Measurements from ENCODE around the gene IRF4.
"Not testable (repeated sequence)": the region's sequence is repeated elsewhere in the genome, so short reads cannot be mapped to it uniquely, and the experiment has no call there.

Gene IRF4

DNA sequence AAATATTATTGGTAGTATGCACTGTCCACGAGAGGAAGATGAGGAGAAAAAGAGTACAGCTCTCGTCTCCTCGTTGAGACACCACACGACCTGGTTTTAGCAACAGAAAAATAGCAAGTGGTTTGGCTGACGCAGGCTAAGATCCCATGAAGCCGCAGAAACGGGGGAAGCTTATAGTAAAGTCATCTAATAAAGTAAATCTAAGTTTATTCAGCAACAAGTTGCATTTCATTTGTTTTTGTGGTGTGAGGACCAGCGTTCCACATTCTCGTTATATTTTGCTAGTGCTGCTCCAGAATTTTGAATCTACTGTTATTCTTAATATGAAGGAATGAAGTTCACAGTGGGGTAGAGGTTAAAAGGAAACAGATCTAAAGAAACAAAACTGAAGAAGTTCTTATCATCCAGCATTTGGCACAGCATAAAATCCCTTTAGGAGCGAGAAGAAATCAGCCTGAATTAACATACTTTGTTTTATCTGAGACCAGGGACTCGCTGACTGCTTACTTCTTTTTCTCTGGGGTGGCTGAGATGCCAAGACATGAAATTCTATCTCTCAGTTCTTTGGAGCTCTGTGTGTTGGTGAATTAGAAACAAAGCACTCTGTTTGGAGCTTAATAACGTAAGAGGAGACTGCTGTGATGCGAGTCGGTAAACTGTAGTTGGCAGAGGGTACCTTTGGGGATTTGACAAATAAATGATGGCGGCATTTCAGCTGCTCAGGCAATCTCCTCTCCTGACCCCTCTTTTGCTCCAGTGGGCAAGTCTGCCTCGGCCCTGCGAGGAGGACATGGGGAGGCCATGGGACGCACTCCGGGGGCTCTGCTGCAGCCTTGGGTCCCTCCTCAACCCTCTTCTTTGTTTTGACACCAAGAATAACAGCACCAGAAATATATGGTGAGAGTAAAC is 24.9 kb upstream of the IRF4 start:
- DNase-seq: no peak

DNA sequence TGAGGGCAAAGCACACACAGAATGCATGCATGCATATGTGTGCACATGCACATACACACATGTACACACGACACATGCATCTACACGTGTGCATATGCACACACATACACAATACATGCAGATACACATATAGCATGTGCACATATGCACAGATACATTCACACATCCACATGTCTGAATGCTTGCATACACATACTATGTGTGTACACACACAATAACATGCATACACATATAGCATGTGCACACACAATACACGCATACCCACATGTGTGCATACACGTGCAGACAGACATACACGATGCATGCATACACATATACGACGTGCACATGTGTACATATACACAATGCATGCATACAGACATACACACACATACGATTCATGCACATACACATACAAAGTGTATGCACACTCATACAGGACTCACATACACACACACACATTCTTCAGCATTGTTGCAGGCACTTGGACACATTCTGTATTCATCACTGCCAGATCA is 24.2 kb upstream of the IRF4 start:
- no peak for DNase-seq

DNA sequence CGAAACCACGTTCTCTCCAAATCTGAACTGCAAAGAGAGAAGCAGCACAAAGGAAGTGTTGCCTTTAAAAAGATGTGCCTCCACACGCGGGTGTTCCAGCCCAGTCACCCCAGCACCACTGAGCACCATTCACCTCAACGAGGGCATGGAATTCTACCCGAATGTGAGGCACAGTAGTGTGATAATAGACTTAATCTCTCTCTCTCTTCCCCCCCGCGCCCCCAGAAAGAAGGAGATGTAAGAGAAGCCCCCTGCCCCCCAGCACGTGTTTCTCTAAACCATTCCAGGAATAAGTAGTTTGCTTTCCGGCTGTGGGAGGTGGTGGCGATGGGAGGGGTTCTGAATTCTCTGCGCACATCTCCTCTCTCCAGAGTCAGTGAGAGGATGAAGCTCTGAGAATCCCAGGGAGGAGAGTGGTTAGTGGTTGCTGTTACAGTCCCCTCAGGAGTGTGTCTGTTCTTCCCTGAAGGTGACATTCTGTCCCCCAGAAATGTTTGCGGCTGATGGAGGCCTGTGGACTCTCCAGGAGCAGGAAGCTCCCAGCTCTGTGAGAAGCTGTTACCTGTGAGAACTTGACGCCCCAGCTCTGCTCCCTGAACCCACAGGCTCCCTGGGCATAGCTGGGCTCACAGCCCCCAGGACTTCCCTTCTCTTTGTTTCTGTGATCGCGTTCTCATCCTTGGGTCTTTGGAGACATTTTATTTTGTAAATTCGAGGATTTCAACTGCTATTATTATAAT is 23.5 kb upstream of the IRF4 start:
- DNase-seq: no peak

DNA sequence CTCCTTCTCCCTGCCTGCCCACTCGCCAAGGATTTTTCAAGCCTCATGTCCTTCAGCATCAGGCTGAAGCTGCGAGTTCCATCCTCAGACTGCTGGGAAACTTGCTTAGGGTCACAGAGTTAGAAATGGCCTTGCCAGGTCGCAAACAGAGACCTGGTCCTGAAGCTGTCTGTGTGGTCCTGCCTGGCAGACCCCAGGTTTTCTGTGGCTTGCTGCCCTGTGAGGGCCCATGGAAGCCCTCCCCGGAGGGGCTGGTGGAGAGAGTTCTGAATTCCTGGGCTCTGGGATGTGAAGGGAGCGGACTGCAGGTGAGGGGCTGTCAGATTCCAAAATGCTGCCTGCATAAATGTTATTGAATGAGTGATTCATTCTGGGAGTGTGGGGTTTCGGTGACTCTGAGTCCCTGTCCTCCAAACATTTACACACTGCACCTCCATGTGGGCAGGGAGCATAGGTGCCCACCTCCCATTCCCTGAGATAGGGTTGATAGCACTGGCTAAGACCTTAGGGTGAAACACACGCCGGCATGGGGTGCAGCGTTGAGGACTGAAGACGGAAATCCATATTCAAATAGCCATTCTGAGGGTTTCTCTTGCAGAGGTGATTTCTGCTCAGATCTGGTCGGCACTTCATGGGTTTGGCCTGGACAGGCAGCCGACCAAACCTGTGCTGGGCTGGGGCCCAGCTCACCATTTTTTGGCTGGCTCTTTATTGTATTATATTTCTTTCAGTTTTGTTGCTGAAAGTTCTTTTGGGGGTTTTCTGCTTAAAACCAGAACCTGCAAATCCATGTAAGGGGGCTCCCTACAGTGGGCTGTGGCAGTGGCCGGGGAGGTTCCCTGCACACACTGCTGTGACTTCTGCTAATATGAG is 21.8 kb upstream of the IRF4 start:
- no peak for DNase-seq

DNA sequence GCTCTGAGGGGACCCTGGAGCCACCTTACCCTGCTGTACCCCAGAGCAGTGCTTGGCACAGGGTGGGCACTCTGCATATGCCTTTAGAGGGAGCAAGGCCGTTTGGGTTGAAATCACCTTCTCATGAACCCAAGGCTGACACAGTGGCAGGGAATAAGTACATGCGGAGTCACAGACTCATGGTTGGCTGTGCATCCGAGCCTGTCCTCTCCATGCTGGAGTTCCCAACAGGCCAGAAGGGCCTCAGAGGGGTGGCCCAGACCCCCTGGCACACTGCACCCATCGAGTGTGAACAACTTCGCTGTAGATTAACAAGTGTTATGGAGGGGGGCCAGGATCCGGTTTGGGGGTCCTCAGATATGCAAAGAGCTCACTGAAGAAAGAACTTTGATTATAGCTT is 21.0 kb upstream of the IRF4 start:
- no peak for DNase-seq

DNA sequence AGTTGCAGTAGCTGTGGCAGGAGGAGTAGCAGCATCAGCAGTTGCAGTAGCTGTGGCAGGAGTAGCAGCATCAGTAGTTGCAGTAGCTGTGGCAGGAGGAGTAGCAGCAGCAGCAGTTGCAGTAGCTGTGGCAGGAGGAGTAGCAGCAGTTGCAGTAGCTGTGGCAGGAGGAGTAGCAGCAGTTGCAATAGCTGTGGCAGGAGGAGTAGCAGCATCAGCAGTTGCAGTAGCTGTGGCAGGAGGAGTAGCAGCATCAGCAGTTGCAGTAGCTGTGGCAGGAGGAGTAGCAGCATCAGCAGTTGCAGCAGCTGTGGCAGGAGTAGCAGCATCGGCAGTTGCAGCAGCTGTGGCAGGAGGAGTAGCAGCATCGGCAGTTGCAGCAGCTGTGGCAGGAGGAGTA is 19.7 kb upstream of the IRF4 start:
- DNase-seq: not testable (repeated sequence)

DNA sequence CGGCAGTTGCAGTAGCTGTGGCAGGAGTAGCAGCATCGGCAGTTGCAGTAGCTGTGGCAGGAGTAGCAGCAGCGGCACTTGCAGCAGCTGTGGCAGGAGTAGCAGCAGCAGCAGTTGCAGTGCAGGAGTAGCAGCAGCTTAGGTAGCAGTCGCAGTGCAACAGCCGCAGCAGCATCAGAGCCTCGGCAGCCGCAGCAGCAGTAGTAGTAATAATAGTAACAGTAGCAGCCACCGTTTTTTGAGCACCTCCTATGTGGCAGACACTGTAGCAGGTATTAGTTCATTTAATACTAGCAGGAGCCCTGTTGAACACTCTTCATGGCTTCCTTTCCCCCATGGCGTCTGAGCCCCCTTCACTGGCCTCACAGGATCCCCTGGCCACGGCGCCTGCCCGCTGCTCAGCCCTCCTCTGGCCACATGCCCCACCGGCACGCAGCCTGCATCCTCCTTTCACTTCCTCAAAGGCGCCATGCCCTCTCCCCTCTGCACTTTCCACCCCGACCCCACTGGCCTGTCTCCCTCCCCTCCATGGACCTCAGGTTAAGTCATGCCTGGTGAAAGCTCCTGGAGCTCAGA is 19.1 kb upstream of the IRF4 start:
- no peak for DNase-seq

DNA sequence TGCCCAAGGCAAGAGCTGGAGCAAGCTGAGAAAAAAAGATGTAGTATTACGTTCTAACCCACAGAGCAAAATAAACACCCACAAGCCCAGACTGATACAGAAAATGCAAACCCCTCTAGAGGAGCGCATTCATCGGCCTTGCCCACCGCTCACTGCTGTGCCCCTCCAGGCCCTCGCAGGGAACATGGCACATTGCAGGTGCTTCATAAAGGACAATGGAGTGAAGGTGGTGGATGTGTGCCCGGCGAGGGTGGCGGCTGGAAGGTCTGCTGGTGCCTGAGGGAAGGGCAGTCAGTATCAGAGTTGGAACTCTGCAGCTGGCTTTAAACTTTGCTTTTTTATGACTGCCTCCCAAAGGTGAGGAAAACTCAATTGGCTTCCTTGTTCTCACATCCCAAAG is 18.5 kb upstream of the IRF4 start:
- DNase-seq: no peak

DNA sequence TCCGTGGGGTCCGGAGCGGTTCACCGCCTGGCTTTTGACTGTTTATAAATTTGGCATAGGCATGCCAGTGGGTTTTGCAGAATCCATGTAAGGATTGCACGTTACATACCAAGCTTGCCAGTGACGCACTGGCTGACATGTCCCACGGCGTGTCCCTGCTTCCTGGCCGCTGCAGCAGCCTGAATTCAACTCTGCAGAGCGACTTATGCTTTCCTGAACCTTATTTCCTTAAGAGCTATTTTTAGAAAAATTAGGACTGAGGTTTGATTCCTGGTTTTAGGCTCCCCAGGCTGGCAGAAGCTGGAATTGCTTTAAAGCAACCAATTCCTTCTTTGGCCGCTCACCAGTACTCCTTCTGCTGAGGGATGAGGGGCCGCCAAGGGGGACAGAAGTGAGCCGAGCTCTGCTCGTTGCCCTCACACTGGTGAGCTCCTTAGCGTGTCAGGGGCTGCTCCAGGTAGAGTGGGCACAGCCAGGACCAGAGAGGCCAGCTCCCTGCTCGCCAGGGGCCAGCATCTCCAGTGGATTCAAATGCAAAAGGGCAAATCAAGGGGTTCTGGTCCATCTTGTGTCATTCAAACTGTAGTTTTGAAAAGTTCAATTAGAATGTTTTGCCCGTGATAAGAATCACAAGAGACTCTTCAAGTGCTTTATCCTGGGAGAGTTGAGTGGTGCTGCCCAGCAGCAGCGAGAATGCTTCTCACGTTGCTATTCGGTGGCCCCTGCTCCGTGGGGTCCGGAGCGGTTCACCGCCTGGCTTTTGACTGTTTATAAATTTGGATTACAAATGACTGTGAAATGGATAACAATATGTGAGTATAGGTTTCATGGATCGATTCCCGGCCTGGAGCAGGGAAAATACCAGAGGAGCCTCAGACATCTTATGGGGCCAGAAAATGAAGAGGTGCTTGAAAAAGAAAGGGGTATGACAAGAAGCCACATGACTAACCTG is 17.5 kb upstream of the IRF4 start:
- DNase-seq: no peak

DNA sequence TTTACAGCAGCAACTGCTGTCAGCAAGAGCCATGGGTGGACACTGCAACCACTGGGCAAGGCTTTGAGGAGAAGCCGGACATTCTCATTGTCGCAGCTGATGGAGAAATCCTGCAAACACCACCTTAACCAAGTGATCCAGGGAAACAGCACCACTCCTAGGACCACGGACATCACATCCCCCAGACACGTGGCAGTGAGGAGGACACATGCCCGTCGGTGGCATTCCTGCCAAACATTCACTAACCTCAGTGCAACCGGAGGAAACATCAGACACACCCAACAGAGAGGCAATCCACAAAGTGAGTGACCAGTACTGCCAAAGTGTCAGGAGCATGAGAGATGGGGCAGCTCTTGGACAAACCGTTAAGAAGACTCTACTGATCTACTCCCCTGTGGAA is 16.6 kb upstream of the IRF4 start:
- no peak for DNase-seq

DNA sequence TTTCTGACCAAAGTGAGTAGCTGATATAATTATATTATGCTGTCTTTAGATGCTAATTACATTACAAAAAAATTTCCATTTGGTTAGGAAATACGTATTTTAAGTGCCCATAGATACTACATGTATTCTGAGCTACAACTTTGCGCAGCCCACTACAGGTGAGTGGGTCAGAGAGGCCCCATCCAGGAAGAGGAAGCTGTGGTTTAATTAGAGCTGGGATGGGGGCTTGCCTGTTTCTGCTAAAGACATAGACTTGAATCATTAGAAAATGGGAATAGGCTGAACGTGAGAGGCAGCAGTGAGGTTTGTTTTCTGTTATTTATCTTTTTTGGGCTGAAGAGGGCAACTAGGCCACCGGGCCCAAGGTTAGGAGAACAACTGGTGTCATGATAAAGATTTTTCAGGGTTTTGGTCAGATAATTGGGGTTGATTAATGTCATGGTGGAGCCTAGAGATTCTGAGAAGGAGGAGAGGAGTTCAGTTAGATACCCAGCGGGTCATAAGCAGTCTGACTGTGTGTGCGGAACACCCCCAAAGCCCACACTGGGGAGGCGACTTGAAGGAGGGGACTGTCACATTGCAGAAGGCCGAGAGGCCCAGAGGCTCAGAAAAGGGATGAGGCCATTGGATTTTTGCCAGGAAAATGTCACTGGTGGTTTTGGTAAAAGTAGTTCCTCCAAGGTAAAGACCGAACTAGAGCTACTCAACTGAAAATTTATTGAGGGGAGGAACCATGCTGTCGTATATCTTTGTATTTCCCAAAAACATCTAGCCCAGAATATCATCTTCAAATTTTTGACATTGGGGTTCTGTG is 14.5 kb upstream of the IRF4 start:
- no peak for DNase-seq

DNA sequence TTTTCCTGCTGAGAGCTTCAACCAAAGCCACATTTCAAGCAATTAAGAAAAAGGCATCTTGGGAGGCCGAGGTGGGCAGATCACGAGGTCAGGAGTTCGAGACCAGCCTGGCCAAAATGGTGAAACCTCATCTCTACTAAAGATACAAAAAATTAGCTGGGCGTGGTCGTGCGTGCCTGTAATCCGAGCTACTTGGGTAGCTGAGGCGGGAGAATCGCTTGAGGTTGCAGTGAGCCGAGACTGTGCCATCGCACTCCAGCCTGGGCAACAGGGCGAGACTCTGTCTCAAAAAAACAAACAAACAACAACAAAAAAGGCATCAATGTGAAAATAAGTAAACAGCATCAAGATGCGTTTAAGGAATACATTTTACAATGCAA is 13.9 kb upstream of the IRF4 start:
- DNase-seq: not testable (repeated sequence)

DNA sequence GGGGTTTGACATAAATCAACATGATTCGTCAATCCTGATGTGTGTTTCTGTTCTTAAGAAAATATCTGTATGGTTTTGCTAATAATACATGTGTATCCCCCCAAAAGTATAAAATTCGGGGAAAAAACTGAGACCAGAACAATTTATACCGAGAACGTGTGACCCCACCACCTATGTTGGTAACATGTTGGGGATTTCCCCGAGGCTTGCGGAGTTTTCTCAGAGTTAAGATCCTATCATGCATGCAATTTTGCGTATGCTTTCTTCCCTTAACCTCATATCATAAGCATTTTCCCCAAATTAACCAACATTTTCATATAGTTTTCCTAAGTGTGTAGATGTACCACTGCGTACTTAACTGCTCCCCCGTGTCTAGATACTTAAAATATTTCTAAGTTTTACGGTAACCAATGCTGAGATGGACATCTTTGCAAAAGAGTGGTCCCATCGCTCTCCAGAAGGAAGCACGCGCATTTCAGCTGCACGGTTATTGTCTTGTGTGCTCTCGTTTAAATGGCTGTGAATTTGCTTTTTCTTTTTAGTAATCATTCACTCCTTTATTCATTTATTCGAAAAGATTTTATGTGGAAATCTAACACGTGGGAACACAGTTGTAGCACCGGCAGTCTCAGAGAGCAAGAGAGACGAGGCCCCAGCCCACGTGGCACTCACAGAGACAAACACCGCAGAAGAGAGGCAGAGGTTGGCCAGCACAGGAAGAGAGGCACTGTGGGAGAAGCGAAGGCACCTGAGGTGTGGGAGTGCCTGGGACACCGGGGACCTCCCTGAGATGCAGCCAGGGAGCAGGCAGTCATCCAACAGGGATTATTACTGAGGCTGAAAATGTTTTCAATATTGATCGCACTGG is 13.2 kb upstream of the IRF4 start:
- no peak for DNase-seq

DNA sequence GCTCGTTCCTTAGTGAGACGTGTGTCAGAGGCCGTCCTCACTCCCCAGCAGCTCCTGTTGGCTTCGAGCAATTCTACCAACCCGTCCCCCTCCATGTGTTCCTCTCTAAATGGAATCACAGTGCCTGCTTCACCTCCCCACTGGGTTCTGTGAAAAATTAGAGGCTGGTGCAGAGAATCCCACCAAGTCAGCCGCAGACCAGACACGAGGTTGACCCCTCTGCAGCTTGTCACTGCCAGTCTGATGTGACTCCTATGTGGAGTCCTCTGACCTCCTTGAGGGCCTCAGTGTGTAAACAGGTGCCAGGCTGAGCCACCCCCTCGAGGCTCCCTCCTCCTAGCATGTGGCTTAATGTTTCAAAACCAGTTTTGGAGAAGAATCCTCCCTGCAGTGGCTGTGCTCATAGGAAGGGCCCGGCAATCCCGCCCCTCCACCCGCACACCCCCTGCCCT is 12.6 kb upstream of the IRF4 start:
- no peak for DNase-seq

DNA sequence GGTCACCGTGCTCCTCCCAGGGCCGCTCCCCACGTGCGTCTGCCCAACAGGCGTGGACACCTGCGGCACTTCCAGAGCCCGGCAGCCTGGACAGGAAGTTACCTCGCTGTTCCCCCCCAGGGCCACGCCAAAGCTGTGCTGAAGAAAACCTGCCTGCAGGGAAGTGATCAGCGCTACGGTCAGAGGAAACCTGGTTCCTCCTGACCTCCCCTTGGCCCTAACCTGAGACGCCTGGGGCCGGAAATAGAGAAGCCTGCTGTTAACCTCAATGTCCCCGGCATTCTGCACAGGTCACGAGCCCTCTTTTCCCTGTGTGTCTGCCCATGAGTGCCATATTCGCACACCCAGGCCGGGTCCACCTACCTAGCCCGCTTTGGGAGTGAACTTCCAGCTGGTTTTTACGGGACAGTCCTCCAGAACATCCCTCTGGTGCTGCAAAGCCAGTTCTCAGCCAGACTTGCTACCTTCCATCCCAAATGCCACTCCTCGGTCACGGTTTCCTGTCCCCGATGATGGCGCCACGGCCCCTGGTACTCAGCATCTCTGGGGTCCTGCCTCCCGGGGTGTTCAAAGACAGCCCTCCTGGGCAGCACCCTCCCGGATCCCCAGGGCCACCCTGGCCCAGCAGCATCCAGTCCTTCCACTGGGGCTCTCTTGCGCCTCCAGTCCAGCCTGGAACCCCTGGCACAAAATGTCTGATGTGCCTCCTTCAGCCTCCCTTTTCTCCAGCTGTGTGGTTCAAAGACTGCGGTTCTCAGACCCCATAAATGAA is 12.0 kb upstream of the IRF4 start:
- DNase-seq: no peak

DNA sequence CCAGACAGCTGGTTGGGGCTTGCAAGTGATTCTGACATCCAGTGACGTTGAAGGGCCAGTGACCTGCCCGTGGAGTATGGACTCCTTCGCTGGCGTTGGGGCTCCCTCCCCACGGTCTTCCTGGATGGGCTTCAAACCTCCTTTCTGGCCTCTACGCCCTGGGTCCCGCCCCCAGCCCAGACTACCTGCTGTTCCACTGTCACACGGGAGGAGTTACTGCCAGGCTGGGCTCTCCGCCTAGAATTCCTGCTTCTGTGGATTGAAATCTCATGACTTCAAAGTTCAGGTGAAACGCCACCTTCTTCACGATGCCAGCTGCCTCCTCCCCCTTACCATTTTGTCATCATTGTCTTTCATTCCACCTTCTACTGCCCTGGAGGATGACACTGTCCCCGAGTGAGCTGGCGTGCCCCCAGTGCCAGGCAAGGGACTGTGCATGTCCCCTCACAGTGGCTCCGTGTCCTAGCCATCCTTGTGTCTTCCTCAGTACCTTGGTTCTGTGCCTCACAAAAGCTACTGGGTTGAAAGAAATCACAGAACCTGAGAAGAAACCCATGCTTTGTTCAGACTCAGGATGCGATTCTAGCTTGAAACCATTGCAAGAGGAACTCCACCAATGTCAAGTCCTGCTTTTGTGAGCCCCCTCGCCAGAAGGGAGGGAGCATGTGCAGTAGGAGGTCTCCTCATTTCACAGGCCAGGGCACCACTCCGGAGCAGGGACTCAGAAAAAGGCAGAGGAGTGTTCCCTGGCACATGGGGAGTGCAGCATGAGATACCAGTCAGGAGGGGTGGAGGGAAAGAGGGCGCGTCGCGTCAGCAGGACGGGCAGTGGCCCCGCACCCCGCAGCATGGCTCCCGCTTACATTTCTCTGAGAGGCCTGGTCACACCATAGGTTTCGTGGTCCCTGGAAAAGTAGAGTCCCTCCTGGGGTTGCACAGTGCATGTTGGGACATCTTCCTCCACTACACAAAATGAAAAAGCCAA is 11.0 kb upstream of the IRF4 start:
- no peak for DNase-seq
